ENCODE results near the gene SNED1. TPM values are rescaled to one million over a fixed set of nuclear protein-coding genes. Genes with fewer than 3 reads are reported as not detected.

The SNED1 gene
- total RNA-seq, 1 experiment from 2014 or later: 3.2 TPM

DNA sequence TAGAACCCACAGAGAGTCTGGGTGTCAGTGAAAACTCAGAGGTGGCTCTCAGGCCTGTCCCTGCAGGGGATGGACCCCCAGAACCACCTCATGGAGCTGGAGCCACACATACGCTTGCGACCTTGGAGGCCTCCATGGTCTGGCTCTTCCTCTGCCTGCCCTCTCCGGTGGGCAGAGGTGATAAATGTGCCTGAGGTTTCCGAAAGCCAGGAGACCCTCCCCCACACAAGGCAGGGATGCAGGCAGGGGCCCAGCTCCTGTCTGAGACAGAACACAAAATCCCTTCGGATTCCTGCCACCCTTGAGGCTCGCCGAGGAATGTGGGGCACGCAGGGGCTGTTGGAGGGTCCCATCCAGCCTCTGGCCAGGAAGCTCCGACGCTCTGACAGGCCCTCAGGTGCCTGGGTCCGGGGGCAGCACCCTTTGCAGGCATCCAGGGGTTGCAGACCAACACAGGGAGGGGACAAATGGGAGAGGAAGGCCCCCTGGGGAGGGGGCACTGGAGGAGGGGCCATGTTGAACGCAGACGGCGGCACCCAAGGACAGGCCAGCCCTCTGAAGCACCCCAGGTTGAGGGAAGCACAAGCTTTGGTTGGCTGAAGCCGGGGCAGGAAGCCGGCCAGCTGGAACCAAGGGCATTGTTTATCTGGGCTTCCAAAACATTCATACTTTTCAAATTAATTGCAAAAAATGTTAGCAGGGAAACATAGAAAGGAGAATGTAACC is 4.1 kb upstream of the SNED1 start (continued):
- TF ChIP-seq, protein P1, sequence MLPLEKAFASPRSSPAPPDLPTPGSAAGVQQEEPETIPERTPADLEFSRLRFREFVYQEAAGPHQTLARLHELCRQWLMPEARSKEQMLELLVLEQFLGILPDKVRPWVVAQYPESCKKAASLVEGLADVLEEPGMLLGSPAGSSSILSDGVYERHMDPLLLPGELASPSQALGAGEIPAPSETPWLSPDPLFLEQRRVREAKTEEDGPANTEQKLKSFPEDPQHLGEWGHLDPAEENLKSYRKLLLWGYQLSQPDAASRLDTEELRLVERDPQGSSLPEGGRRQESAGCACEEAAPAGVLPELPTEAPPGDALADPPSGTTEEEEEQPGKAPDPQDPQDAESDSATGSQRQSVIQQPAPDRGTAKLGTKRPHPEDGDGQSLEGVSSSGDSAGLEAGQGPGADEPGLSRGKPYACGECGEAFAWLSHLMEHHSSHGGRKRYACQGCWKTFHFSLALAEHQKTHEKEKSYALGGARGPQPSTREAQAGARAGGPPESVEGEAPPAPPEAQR (CRISPR knock-in tag; IDR thresholded peaks at IDR 0.05): no peak
- TF ChIP-seq, protein P2, sequence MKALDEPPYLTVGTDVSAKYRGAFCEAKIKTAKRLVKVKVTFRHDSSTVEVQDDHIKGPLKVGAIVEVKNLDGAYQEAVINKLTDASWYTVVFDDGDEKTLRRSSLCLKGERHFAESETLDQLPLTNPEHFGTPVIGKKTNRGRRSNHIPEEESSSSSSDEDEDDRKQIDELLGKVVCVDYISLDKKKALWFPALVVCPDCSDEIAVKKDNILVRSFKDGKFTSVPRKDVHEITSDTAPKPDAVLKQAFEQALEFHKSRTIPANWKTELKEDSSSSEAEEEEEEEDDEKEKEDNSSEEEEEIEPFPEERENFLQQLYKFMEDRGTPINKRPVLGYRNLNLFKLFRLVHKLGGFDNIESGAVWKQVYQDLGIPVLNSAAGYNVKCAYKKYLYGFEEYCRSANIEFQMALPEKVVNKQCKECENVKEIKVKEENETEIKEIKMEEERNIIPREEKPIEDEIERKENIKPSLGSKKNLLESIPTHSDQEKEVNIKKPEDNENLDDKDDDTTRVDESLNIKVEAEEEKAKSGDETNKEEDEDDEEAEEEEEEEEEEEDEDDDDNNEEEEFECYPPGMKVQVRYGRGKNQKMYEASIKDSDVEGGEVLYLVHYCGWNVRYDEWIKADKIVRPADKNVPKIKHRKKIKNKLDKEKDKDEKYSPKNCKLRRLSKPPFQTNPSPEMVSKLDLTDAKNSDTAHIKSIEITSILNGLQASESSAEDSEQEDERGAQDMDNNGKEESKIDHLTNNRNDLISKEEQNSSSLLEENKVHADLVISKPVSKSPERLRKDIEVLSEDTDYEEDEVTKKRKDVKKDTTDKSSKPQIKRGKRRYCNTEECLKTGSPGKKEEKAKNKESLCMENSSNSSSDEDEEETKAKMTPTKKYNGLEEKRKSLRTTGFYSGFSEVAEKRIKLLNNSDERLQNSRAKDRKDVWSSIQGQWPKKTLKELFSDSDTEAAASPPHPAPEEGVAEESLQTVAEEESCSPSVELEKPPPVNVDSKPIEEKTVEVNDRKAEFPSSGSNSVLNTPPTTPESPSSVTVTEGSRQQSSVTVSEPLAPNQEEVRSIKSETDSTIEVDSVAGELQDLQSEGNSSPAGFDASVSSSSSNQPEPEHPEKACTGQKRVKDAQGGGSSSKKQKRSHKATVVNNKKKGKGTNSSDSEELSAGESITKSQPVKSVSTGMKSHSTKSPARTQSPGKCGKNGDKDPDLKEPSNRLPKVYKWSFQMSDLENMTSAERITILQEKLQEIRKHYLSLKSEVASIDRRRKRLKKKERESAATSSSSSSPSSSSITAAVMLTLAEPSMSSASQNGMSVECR (CRISPR knock-in tag; IDR thresholded peaks at IDR 0.05; ENCODE audit: borderline replicate concordance): no peak
- no peak for TF ChIP-seq NFYB (CRISPR knock-in tag; conservative IDR thresholded peaks at IDR 0.05; ENCODE audit: low read depth)
- TF ChIP-seq, protein P3, sequence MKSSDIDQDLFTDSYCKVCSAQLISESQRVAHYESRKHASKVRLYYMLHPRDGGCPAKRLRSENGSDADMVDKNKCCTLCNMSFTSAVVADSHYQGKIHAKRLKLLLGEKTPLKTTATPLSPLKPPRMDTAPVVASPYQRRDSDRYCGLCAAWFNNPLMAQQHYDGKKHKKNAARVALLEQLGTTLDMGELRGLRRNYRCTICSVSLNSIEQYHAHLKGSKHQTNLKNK (CRISPR knock-in tag; IDR thresholded peaks at IDR 0.05): no peak
- TF ChIP-seq, protein P4, sequence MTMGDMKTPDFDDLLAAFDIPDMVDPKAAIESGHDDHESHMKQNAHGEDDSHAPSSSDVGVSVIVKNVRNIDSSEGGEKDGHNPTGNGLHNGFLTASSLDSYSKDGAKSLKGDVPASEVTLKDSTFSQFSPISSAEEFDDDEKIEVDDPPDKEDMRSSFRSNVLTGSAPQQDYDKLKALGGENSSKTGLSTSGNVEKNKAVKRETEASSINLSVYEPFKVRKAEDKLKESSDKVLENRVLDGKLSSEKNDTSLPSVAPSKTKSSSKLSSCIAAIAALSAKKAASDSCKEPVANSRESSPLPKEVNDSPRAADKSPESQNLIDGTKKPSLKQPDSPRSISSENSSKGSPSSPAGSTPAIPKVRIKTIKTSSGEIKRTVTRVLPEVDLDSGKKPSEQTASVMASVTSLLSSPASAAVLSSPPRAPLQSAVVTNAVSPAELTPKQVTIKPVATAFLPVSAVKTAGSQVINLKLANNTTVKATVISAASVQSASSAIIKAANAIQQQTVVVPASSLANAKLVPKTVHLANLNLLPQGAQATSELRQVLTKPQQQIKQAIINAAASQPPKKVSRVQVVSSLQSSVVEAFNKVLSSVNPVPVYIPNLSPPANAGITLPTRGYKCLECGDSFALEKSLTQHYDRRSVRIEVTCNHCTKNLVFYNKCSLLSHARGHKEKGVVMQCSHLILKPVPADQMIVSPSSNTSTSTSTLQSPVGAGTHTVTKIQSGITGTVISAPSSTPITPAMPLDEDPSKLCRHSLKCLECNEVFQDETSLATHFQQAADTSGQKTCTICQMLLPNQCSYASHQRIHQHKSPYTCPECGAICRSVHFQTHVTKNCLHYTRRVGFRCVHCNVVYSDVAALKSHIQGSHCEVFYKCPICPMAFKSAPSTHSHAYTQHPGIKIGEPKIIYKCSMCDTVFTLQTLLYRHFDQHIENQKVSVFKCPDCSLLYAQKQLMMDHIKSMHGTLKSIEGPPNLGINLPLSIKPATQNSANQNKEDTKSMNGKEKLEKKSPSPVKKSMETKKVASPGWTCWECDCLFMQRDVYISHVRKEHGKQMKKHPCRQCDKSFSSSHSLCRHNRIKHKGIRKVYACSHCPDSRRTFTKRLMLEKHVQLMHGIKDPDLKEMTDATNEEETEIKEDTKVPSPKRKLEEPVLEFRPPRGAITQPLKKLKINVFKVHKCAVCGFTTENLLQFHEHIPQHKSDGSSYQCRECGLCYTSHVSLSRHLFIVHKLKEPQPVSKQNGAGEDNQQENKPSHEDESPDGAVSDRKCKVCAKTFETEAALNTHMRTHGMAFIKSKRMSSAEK (CRISPR knock-in tag; IDR thresholded peaks at IDR 0.05; ENCODE audit: borderline replicate concordance): no peak

DNA sequence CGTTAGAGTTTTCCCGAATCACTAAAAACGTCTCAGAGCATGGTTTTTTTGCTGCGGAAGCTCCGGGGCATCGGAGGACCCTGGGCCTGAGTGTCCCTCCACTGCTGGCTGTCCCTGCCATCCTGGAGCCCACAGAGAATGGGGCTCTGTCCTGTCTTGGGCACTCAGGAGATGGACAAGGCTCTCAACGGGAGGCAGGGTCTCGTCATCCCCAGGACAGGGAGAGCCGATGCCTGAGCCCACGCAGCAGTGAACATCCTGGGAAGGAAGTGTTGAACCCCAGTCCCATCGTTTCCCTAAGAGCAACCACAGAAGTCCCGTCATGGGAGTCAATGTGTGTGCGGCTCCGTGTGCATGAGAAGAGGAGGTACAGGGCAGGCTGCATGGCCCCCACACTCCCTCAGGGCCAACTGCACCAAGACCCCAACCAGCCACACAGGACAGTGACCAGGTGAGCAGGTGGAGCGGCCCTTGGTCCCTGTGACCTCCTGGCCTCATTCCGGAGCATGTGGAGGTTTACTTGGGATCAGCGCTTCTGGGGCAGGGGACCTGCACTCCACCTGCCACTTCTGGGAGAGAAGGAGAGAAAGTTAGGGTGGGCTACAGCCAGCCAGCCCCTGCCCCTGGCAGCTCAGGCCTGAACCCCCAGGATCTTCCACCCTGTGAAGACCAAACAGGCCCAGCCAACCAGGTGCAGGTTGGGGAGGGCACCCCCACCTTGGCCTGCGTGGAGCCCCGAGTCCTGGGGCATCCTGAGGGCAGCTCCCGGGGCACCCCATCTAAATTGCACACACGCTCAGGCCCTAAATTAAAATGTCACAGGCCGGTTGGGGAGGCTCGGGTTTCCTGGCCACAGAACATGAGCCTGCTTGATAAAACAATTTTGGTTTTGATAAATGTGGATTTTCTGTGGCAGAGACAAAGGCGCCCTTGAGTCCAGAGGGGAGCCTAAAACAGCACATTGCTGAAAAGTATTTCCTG is 3.1 kb upstream of the SNED1 start:
- DNase-seq (ENCODE audit: low spot score) (no peak), ATAC-seq (no peak)
- H3K4me3 Mint-ChIP-seq: no peak overlapping the region
- no peaks in the 10 kb centered on the region for H3K4me1 Mint-ChIP-seq
- POLR2A ChIA-PET: no interaction called here
- CTCF ChIA-PET: interaction anchor here (0.8 to 1.7 kb wide), 5 partner anchors 12 to 81 kb away, joined by 3 to 13 read pairs (median 5); no protein-coding TSS in a partner anchor
- no peak overlapping the region for H3K27ac Mint-ChIP-seq
- no peaks in the 10 kb centered on the region for H3K9me3 Mint-ChIP-seq
- H3K36me3 Mint-ChIP-seq: no peaks in the 10 kb centered on the region
- H3K27me3 Mint-ChIP-seq (ENCODE audit: low read depth): peaks cover 17% of the 10 kb centered on the region
- TF ChIP-seq TEAD1 (CRISPR knock-in tag; IDR thresholded peaks at IDR 0.05) (no peak), RELA (CRISPR knock-in tag; IDR thresholded peaks at IDR 0.05; ENCODE audit: borderline replicate concordance) (no peak), ZNF121 (CRISPR knock-in tag; IDR thresholded peaks at IDR 0.05) (no peak), CREM (CRISPR knock-in tag; IDR thresholded peaks at IDR 0.05) (no peak), ATF1 (CRISPR knock-in tag; IDR thresholded peaks at IDR 0.05) (no peak), TCF7 (CRISPR knock-in tag; IDR thresholded peaks at IDR 0.05; ENCODE audit: low read depth) (no peak), TEAD4 (CRISPR knock-in tag; IDR thresholded peaks at IDR 0.05) (no peak), ZBTB21 (CRISPR knock-in tag; IDR thresholded peaks at IDR 0.05; ENCODE audit: borderline replicate concordance) (no peak), SOX15 (CRISPR knock-in tag; IDR thresholded peaks at IDR 0.05) (no peak)
- TF ChIP-seq, protein P5, sequence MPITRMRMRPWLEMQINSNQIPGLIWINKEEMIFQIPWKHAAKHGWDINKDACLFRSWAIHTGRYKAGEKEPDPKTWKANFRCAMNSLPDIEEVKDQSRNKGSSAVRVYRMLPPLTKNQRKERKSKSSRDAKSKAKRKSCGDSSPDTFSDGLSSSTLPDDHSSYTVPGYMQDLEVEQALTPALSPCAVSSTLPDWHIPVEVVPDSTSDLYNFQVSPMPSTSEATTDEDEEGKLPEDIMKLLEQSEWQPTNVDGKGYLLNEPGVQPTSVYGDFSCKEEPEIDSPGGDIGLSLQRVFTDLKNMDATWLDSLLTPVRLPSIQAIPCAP (CRISPR knock-in tag; IDR thresholded peaks at IDR 0.05): no peak
- TF ChIP-seq, protein P4 (CRISPR knock-in tag; IDR thresholded peaks at IDR 0.05; ENCODE audit: borderline replicate concordance): no peak
